Heart right ventricle (tissue), 16 donors: ENCODE data around the gene DES. TPM values are rescaled to one million over a fixed set of nuclear protein-coding genes. Genes with fewer than 3 reads are reported as not detected.

Source experiments
- ATAC-seq, 8 donors: fragments of 200-7000 bp; cut with Tn5 transposase; one replicate each; pipeline ENCODE4 v1.9.1; 2020; ENCODE audit warnings: mild to moderate bottlenecking in 8 of 8, moderate library complexity in 8 of 8, moderate number of reproducible peaks in 1 of 8
- DNase-seq, 2 donors: peaks; one replicate each; pipeline ENCODE4 v3.0.0-alpha.2; 2020
- H3K27ac ChIP-seq, 10 donors: fragments of 200-600 bp; sonication (generic) in 2 of 10; one replicate each; pipeline versions ENCODE4 v1.5.0 to v1.8.0; 2020 to 2022; ENCODE audit warnings: mild to moderate bottlenecking in 3 of 10
- H3K27me3 ChIP-seq, 7 donors: fragments of 200-600 bp; one replicate each; pipeline ENCODE4 v1.8.0; 2021 to 2022; ENCODE audit warnings: mild to moderate bottlenecking in 2 of 7
- H3K36me3 ChIP-seq, 9 donors: fragments of 200-600 bp; sonication (generic) in 1 of 9; one replicate each; pipeline versions ENCODE4 v1.5.0 to v1.8.0; 2020 to 2022; ENCODE audit warnings: mild to moderate bottlenecking in 2 of 9
- H3K4me1 ChIP-seq, 9 donors: fragments of 200-600 bp; sonication (generic) in 1 of 9; one replicate each; pipeline versions ENCODE4 v1.5.0 to v1.8.0; 2020 to 2022; ENCODE audit warnings: mild to moderate bottlenecking in 4 of 9
- H3K4me3 ChIP-seq, 10 donors: fragments of 200-600 bp; sonication (generic) in 2 of 10; one replicate each; pipeline versions ENCODE4 v1.5.0 to v1.8.0; 2020 to 2022; ENCODE audit warnings: mild to moderate bottlenecking in 7 of 10, moderate library complexity in 2 of 10
- H3K9me3 ChIP-seq, 11 donors: fragments of 200-600 bp in 10 of 11; sonication (generic) in 2 of 11; one replicate each; pipeline versions ENCODE4 v1.5.0 to v1.8.0; 2013 to 2022; ENCODE audit warnings: mild to moderate bottlenecking in 2 of 11, control low read depth in 1 of 11, moderate library complexity in 1 of 11
- WGBS, 2 donors: extraction: QIAGEN DNeasy Blood & Tissue Kit; methylation state at CpG; one replicate each; pipeline ENCODE4 v1.1.7; 2013; ENCODE audit warnings: inconsistent platforms in 1 of 2; 5-methylcytosine and 5-hydroxymethylcytosine counted together
- intact Hi-C, 10 donors: fragments of 100-400 bp; cut with DNase I; formaldehyde crosslinking; loops; one replicate each; pipeline versions ENCODE4 v1.11.1 to v1.14.2; 2022
- polyA plus RNA-seq, 2 donors: library from polyadenylated mRNA; stranded (reverse); fragments of 200-250 nt; gene quantifications; one replicate each; pipeline ENCODE4 v1.2.3, GENCODE V29; 2013
- total RNA-seq, 10 donors: library from RNA; stranded (reverse); fragmentation: NEBNext Ultra II Directional in 3 of 10; extraction: Animal tissue kit (Norgen Biotek cat#: 25700) in 3 of 10; gene quantifications; one replicate each; pipeline versions ENCODE4 v1.2.1 to v1.2.4, GENCODE V29; 2021 to 2023
- TF ChIP-seq, protein P1 (sequence below), 9 donors: fragments of 200-600 bp; sonication (generic) in 2 of 9; IDR thresholded peaks; one replicate each; pipeline versions ENCODE4 v1.5.0 to v1.8.0; 2021 to 2022; ENCODE audit warnings: antibody characterized with exemption in 9 of 9, mild to moderate bottlenecking in 5 of 9, moderate library complexity in 1 of 9
- donor health status: Arrhythmogenic right ventricular cardiomyopathy.
- donor health status: ischemic (EF 13 %, LVEDD 7.1; RV severe dilation, severe dysfunction).
- donor health status: healthy with polysubstance abuse.
- donor health status: DM: no; HTN: yes; CAD: no.
- donor health status: DM: no; HTN: no; CAD: no.
- donor health status: ischemic (EF 25% LVEDD 6.9; RV normal size, moderate dysfunction).
- donor health status: ischemic (EF 25% LVEDD 5.7; RV mildly dilated, moderate dysfunction).
- donor health status: healthy.
- donor health status: DM: yes; HTN: yes; CAD: no.
- donor health status: Ischemic cardiomyopathy.
- donor health status: ischemic (EF 35%, LVEDD 5.7; RV mildly dilated, moderate dysfunction).
- donor health status: nonischemic (EF 11% LVEDD 7.7; RV severe dilation, severe dysfunction).
- donor health status: DM: yes; HTN: yes; CAD: no.
- donor health status: PGD.
- donor health status: ischemic (EF 29% LVEDD 5.4; RV normal size, mild dysfunction).
- donor health status: nonischemic (EF 23%, LVEDD 6.1; RV moderate dilation, normal function).

Gene DES
- total and polyA plus RNA-seq, 12 donors: 12,560 to 18,019 (median 15,816) TPM

DNA sequence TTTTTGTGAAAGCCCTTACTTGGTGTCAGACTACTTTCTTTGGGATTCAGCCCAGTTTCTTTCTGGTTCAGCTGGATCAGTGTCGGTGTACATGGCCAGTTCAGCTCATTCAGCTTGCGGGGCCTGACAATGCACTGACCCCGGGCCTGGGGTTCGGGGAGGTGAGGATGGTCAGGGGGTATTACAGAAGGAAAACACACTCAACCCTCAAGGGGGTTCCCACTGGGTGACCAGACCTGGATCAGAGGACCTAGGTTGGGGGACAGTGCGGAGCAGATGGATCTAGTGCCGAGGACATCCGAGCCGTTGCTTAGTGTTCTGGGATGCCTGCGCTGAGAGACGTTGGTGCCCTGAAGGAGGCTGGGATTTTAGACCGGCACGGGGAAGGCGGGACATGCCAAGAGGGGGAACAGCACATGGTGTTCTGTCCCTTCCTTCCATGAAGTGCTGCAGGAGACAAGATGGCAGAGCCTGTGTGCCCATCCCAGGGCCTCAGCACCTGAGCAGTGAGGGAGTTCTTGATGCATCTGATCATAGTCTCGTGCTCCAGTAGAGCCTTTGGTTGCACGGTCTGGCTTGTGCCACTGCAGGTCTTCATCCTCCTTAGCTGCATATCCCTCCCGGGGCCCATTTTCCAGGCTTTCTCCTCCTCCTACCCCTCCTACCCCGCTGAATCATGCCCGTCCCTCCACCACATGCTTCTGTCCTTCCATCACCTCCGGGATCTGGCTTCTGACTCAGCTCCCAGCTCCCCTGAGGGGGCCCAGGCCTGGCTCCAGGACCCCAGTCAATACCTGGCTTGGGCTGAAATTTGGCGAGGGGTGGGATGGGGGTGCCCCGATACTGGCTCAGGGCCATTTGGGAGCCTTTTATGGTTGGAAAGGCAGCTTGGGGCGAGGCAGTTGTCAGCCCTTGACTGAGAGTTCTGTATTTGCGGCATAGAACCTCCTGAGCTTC, 34.5 kb downstream of the DES start:
- intact Hi-C loops: loop anchor here in 2 of 10 donors (2.0 to 10.0 kb wide), 3 partner anchors 18 to 50 kb away; partner anchors contain the start of gene SPEG (in 1 of the 2)
- H3K4me1 ChIP-seq: peaks cover 14 to 52% (median 33%) of the 10 kb centered on the region in 9 donors
- H3K9me3 ChIP-seq: no peaks in the 10 kb centered on the region
- peaks cover 0 to 26% (median 0%) of the 10 kb centered on the region in 9 donors for H3K36me3 ChIP-seq
- DNase-seq: peak; percentile 52 to 64
- peaks cover 0 to 30% (median 17%) of the 10 kb centered on the region in 7 donors for H3K27me3 ChIP-seq
- TF ChIP-seq, protein P1, sequence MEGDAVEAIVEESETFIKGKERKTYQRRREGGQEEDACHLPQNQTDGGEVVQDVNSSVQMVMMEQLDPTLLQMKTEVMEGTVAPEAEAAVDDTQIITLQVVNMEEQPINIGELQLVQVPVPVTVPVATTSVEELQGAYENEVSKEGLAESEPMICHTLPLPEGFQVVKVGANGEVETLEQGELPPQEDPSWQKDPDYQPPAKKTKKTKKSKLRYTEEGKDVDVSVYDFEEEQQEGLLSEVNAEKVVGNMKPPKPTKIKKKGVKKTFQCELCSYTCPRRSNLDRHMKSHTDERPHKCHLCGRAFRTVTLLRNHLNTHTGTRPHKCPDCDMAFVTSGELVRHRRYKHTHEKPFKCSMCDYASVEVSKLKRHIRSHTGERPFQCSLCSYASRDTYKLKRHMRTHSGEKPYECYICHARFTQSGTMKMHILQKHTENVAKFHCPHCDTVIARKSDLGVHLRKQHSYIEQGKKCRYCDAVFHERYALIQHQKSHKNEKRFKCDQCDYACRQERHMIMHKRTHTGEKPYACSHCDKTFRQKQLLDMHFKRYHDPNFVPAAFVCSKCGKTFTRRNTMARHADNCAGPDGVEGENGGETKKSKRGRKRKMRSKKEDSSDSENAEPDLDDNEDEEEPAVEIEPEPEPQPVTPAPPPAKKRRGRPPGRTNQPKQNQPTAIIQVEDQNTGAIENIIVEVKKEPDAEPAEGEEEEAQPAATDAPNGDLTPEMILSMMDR (IDR thresholded peaks at IDR 0.05): no peak
- H3K4me3 ChIP-seq: no peak overlapping the region
- ATAC-seq: peak; percentile 64 to 88 (median 74)
- WGBS, 2 donors: 52 to 55% methylated on average over 23 of the region's 23 CpGs
- peak overlapping the region; percentile 70 to 97 (median 85) for H3K27ac ChIP-seq

- intact Hi-C loops: loop anchor here in 2 of 10 donors (2.0 to 10.0 kb wide), 3 partner anchors 19 to 52 kb away; partner anchors contain the start of gene SPEG (in 1 of the 2)
- Histone ChIP-seq H3K9me3 (no peaks in the 10 kb centered on the region), H3K4me3 (no peak overlapping the region), H3K4me1 (peaks cover 14 to 56% (median 33%) of the 10 kb centered on the region in 9 donors), H3K27me3 (peaks cover 0 to 21% (median 6%) of the 10 kb centered on the region in 7 donors), H3K36me3 (peaks cover 0 to 17% (median 0%) of the 10 kb centered on the region in 9 donors), H3K27ac (peak overlapping the region; percentile 70 to 97 (median 85))
- TF ChIP-seq, protein P1 (IDR thresholded peaks at IDR 0.05): peak in 1 of 9 donors; percentile 22
- 69 to 77% methylated on average over 9 to 10 of the region's 10 CpGs for WGBS, 2 donors
- peak; percentile 60 to 87 for DNase-seq
- peak; percentile 32 to 81 (median 70) for ATAC-seq
Measured at GRCh38 chr2:219453671-219454590, 35.8 kb downstream of the DES start.

DNA sequence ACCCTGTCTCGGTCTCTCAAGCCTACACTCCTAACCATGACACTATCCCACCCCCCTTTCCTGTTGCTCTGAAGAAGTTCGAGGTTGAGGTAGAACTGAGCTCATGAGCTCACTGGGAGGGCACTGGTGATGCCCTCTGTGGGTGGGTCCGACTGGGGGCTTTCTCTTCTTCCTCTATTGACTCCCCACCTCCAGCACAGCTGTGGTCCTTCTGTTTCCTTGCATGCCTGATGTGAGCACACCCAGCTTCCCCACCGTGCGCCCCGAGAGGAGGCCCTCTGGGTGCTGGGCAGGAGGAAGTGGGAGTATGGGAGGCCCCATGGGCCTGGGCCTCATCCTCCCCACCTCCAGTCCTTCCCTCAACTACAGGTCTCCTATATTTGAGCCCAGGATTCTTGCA, 37.4 kb downstream of the DES start:
- Histone ChIP-seq H3K4me3 (no peak overlapping the region), H3K27ac (peak overlapping the region in 3 of 10 donors; percentile 26 to 93 (median 88)), H3K9me3 (no peaks in the 10 kb centered on the region), H3K36me3 (peaks cover 0 to 5% (median 0%) of the 10 kb centered on the region in 9 donors), H3K4me1 (peaks cover 18 to 71% (median 39%) of the 10 kb centered on the region in 9 donors), H3K27me3 (peaks cover 0 to 21% (median 0%) of the 10 kb centered on the region in 7 donors)
- TF ChIP-seq, protein P1 (IDR thresholded peaks at IDR 0.05): no peak
- 79 to 83% methylated on average over 6 of the region's 6 CpGs for WGBS, 2 donors
- no peak for ATAC-seq
- DNase-seq: no peak
- intact Hi-C loops: loop anchor here in 5 of 10 donors (5.0 to 10.0 kb wide), 2 partner anchors 51 to 77 kb away; no protein-coding TSS in a partner anchor
